CD14-positive monocyte (primary cell): Measurements from ENCODE around the gene MRPS18A. TPM values are rescaled to one million over a fixed set of nuclear protein-coding genes. Genes with fewer than 3 reads are reported as not detected.

ENCODE experiments used
- DNase-seq, 3 donors: peaks; one replicate each; pipeline ENCODE4 v3.0.0-alpha.2; 2011 to 2022
- H2AFZ ChIP-seq: 2 replicates; pipeline ENCODE4 v1.6.0; 2012; ENCODE audit warnings: mild to moderate bottlenecking, low read depth, low read length, inconsistent platforms; ENCODE audit not compliant: insufficient read depth, poor library complexity, severe bottlenecking
- H3K27ac ChIP-seq, 2 donors: 1 replicate in 1 of 2; 2 replicates in 1 of 2; pipeline ENCODE4 v1.5.1; 2012 to 2013; ENCODE audit warnings: low read length in 2 of 2, control low read depth in 1 of 2, inconsistent platforms in 1 of 2, low read depth in 1 of 2, mild to moderate bottlenecking in 1 of 2
- H3K27me3 ChIP-seq, 2 donors: one replicate each; pipeline versions ENCODE4 v1.6.0 to v1.6.1; 2011 to 2013; ENCODE audit warnings: low read length in 2 of 2; ENCODE audit not compliant: control insufficient read depth in 2 of 2, insufficient read depth in 2 of 2
- H3K36me3 ChIP-seq, 2 donors: replicated peaks in 1 of 2; 1 replicate in 1 of 2; 2 replicates in 1 of 2; pipeline versions ENCODE4 v1.5.1 to v1.6.1; 2012 to 2013; ENCODE audit warnings: low read length in 2 of 2, control low read depth in 1 of 2, inconsistent platforms in 1 of 2, mild to moderate bottlenecking in 1 of 2; ENCODE audit not compliant: insufficient read depth in 2 of 2, control insufficient read depth in 1 of 2
- H3K4me1 ChIP-seq, 2 donors: 1 replicate in 1 of 2; 2 replicates in 1 of 2; pipeline versions ENCODE4 v1.5.1 to v1.6.1; 2012 to 2013; ENCODE audit warnings: low read length in 2 of 2, control low read depth in 1 of 2, inconsistent platforms in 1 of 2, mild to moderate bottlenecking in 1 of 2, moderate library complexity in 1 of 2; ENCODE audit not compliant: insufficient read depth in 2 of 2, control insufficient read depth in 1 of 2
- H3K4me2 ChIP-seq: replicated peaks from 2 replicates; pipeline ENCODE3; 2012; ENCODE audit warnings: low read length, moderate library complexity, mild to moderate bottlenecking; ENCODE audit not compliant: poor library complexity, severe bottlenecking; ENCODE audit errors: extremely low read depth
- H3K4me3 ChIP-seq, 3 experiments: fragments of 200-600 bp in 1 of 3; sonication (generic) in 1 of 3; replicated peaks in 1 of 3; 1 replicate in 2 of 3; 2 replicates in 1 of 3; pipeline ENCODE4 v1.5.1; 2011 to 2013; ENCODE audit warnings: low read length in 3 of 3, mild to moderate bottlenecking in 3 of 3, control low read depth in 2 of 3, low read depth in 2 of 3, inconsistent platforms in 1 of 3, moderate library complexity in 1 of 3
- H3K79me2 ChIP-seq: 2 replicates; pipeline ENCODE4 v1.6.0; 2012; ENCODE audit warnings: mild to moderate bottlenecking, control low read depth, inconsistent platforms, low read length, moderate library complexity; ENCODE audit not compliant: insufficient read depth
- H3K9ac ChIP-seq: 2 replicates; pipeline ENCODE4 v1.6.0; 2017; ENCODE audit warnings: low read length, mild to moderate bottlenecking; ENCODE audit not compliant: insufficient read depth, poor library complexity, severe bottlenecking
- H3K9me3 ChIP-seq, 2 donors: replicated peaks in 1 of 2; 1 replicate in 1 of 2; 2 replicates in 1 of 2; pipeline versions ENCODE4 v1.5.1 to v1.6.1; 2012 to 2013; ENCODE audit warnings: low read length in 2 of 2, control low read depth in 1 of 2; ENCODE audit not compliant: control insufficient read depth in 1 of 2, insufficient read depth in 1 of 2
- H4K20me1 ChIP-seq: 2 replicates; pipeline ENCODE4 v1.6.0; 2012; ENCODE audit warnings: mild to moderate bottlenecking, low read length, control low read depth, moderate library complexity; ENCODE audit not compliant: insufficient read depth
- H3K27ac Mint-ChIP-seq, 7 donors: one replicate each; pipeline ENCODE4 v1.8.0; 2020; ENCODE audit warnings: mild to moderate bottlenecking in 7 of 7, mixed read lengths in 7 of 7, moderate library complexity in 6 of 7, inconsistent platforms in 2 of 7
- H3K27me3 Mint-ChIP-seq, 3 donors: one replicate each; pipeline ENCODE4 v1.8.0; 2021 to 2022; ENCODE audit warnings: low read depth in 3 of 3, mild to moderate bottlenecking in 3 of 3, mixed read lengths in 3 of 3, moderate library complexity in 3 of 3, inconsistent platforms in 1 of 3
- H3K36me3 Mint-ChIP-seq, 2 donors: one replicate each; pipeline ENCODE4 v1.8.0; 2020; ENCODE audit warnings: mixed read lengths in 2 of 2, inconsistent platforms in 1 of 2, mild to moderate bottlenecking in 1 of 2
- H3K4me1 Mint-ChIP-seq: one replicate; pipeline ENCODE4 v1.8.0; 2020; ENCODE audit warnings: mild to moderate bottlenecking, mixed read lengths
- H3K4me3 Mint-ChIP-seq, 2 donors: one replicate each; pipeline ENCODE4 v1.8.0; 2020; ENCODE audit warnings: mild to moderate bottlenecking in 2 of 2, mixed read lengths in 2 of 2, moderate library complexity in 1 of 2
- H3K9me3 Mint-ChIP-seq, 7 donors: one replicate each; pipeline ENCODE4 v1.8.0; 2020 to 2022; ENCODE audit warnings: mixed read lengths in 7 of 7, mild to moderate bottlenecking in 6 of 7, moderate library complexity in 6 of 7, inconsistent platforms in 2 of 7
- CTCF ChIP-seq: fragments of 200-600 bp; IDR thresholded peaks from one replicate; pipeline ENCODE4 v1.8.0; 2022; ENCODE audit warnings: antibody characterized with exemption, mild to moderate bottlenecking
- WGBS: methylation state at CpG from one replicate; pipeline ENCODE4 v1.1.5; 2013; ENCODE audit warnings: missing lambda C conversion rate; ENCODE audit not compliant: insufficient coverage; 5-methylcytosine and 5-hydroxymethylcytosine counted together
- intact Hi-C, 2 donors: fragments of 100-400 bp; cut with micrococcal nuclease; formaldehyde crosslinking; loops; one replicate each; pipeline versions ENCODE4 v1.15.0 to v1.15.1; 2023
- polyA plus RNA-seq, 3 donors: library from polyadenylated mRNA; depleted of rRNA in 1 of 3; unstranded in 2 of 3; stranded (reverse) in 1 of 3; fragments of 300-500 nt in 2 of 3; fragments of >200 nt in 1 of 3; fragmentation: Illumina TruSeq in 2 of 3; gene quantifications; 1 replicate in 2 of 3; 2 replicates in 1 of 3; pipeline ENCODE4 v1.2.3, GENCODE V29; 2012 to 2021

Gene MRPS18A
- polyA plus RNA-seq, 3 donors, result 17.3 to 45.3 (median 41.4) TPM

GRCh38 chr6:43735642-43736199 lies 48.1 kb upstream of the MRPS18A start:
- no peak overlapping the region for H3K4me2 ChIP-seq

GRCh38 chr6:43734294-43734665 lies 46.7 kb upstream of the MRPS18A start:
- no peaks in the 10 kb centered on the region for H3K27me3 ChIP-seq
- H3K4me3 Mint-ChIP-seq, result peak overlapping the region in 1 of 2 donors; percentile 46
- H3K4me1 Mint-ChIP-seq, result peaks cover 18% of the 10 kb centered on the region
- H3K27ac ChIP-seq, result no peak overlapping the region
- H3K36me3 Mint-ChIP-seq, result peaks cover 3 to 5% of the 10 kb centered on the region in 2 donors
- H3K4me2 ChIP-seq, result no peak overlapping the region
- H3K4me1 ChIP-seq, result peaks cover 10% of the 10 kb centered on the region in 2 donors
- H3K4me3 ChIP-seq, result no peak overlapping the region
- H3K9me3 ChIP-seq, result peaks cover 10 to 20% of the 10 kb centered on the region in 2 donors
- peaks cover 2 to 29% (median 10%) of the 10 kb centered on the region in 3 donors for H3K27me3 Mint-ChIP-seq
- 33% methylated on average over 3 of the region's 3 CpGs for WGBS
- no peaks in the 10 kb centered on the region for H3K36me3 ChIP-seq
- H3K9me3 Mint-ChIP-seq, result peaks cover 8 to 29% (median 20%) of the 10 kb centered on the region in 7 donors
- H3K27ac Mint-ChIP-seq, result peak overlapping the region in 1 of 7 donors; percentile 68
- H3K79me2 ChIP-seq, result no peaks in the 10 kb centered on the region
- H4K20me1 ChIP-seq, result no peaks in the 10 kb centered on the region
- intact Hi-C loops, result no loop called here
- H2AFZ ChIP-seq, result no peak overlapping the region
- H3K9ac ChIP-seq, result no peak overlapping the region
- DNase-seq, result no peak
- no peak for TF ChIP-seq CTCF

More at GRCh38 chr6:43735642-43736199, 48.1 kb upstream of the MRPS18A start:
- Mint-ChIP-seq H3K27ac (no peak overlapping the region), H3K4me1 (peaks cover 20% of the 10 kb centered on the region), H3K9me3 (peaks cover 4 to 17% (median 12%) of the 10 kb centered on the region in 7 donors), H3K36me3 (peaks cover 3 to 5% of the 10 kb centered on the region in 2 donors), H3K4me3 (no peak overlapping the region), H3K27me3 (peaks cover 4 to 29% (median 10%) of the 10 kb centered on the region in 3 donors)
- WGBS, result no CpG with 5 or more reads among the region's 2 CpGs
- H3K27me3 ChIP-seq, result no peaks in the 10 kb centered on the region
- H3K4me3 ChIP-seq, result no peak overlapping the region
- H3K79me2 ChIP-seq, result no peaks in the 10 kb centered on the region
- H3K9me3 ChIP-seq, result peaks cover 0 to 8% of the 10 kb centered on the region in 2 donors
- H3K36me3 ChIP-seq, result no peaks in the 10 kb centered on the region
- no peak overlapping the region for H2AFZ ChIP-seq
- intact Hi-C loops, result no loop called here
- no peak for DNase-seq
- no peak overlapping the region for H3K27ac ChIP-seq
- TF ChIP-seq CTCF, result no peak
- H4K20me1 ChIP-seq, result no peaks in the 10 kb centered on the region
- peaks cover 10% of the 10 kb centered on the region in 2 donors for H3K4me1 ChIP-seq
- no peak overlapping the region for H3K9ac ChIP-seq
